Measurements from ENCODE around the gene RBM11. TPM values are rescaled to one million over a fixed set of nuclear protein-coding genes. Genes with fewer than 3 reads are reported as not detected.

RBM11 gene
- total and polyA plus RNA-seq, 2 of the 8 experiments (the other 6 are each of a cell fraction or from before 2014, with no cell fraction given) = 3.9 to 10.1 TPM

- no peak for TF ChIP-seq POU5F1 (IDR thresholded peaks at IDR 0.05; ENCODE audit: low read depth, low read length)
- no peak for TF ChIP-seq SAP30 (IDR thresholded peaks at IDR 0.05; ENCODE audit: insufficient read depth, insufficient replicate concordance, low read length)
- no peak for TF ChIP-seq GABPA (IDR thresholded peaks at IDR 0.05; ENCODE audit: borderline replicate concordance, insufficient read depth, low read length)
- no peak for TF ChIP-seq RBBP5 (IDR thresholded peaks at IDR 0.05; ENCODE audit: borderline replicate concordance, low read depth, low read length)
- no peak for TF ChIP-seq CHD2 (IDR thresholded peaks at IDR 0.05; ENCODE audit: low read length)
- no peak for TF ChIP-seq RAD21 (IDR thresholded peaks at IDR 0.05 in 1 of 2, conservative IDR thresholded peaks at IDR 0.05 in 1 of 2; ENCODE audit: low read depth in 2 of 2, low read length in 2 of 2)
- no peak for TF ChIP-seq CBX8 (IDR thresholded peaks at IDR 0.05; ENCODE audit: borderline replicate concordance, low read depth, low read length)
These were observed 27.9 kb downstream of the RBM11 start (continued) for GRCh38 chr21:14243874-14244273.
